Mucosa of descending colon (tissue), 3 donors: ENCODE measurements around the gene LRBA. TPM values are rescaled to one million over a fixed set of nuclear protein-coding genes. Genes with fewer than 3 reads are reported as not detected.

ENCODE experiments used
- ATAC-seq: fragments of 200-7000 bp; cut with Tn5 transposase; one replicate; pipeline ENCODE4 v1.9.1; 2020; ENCODE audit warnings: mild to moderate bottlenecking, moderate library complexity
- DNase-seq, 3 donors: peaks; one replicate each; pipeline ENCODE4 v3.0.0-alpha.2; 2020
- H3K36me3 ChIP-seq: fragments of 200-600 bp; one replicate; pipeline ENCODE4 v1.8.0; 2021; ENCODE audit warnings: low read depth, mild to moderate bottlenecking
- H3K4me1 ChIP-seq: fragments of 200-600 bp; one replicate; pipeline ENCODE4 v1.8.0; 2021; ENCODE audit warnings: low read depth, mild to moderate bottlenecking
- H3K4me3 ChIP-seq: fragments of 200-600 bp; one replicate; pipeline ENCODE4 v1.8.0; 2021; ENCODE audit warnings: mild to moderate bottlenecking
- H3K9me3 ChIP-seq: fragments of 200-600 bp; one replicate; pipeline ENCODE4 v1.8.0; 2021; ENCODE audit warnings: mild to moderate bottlenecking
- intact Hi-C, 2 donors: fragments of 100-400 bp; cut with DNase I in 1 of 2; cut with micrococcal nuclease in 1 of 2; formaldehyde crosslinking; loops; one replicate each; pipeline versions ENCODE4 v1.11.0 to v1.11.1; 2022; cut with DNase I, micrococcal nuclease
- total RNA-seq, 3 donors: library from RNA; stranded (reverse); fragmentation: NEBNext Ultra II Directional in 2 of 3; extraction: Animal tissue kit (Norgen Biotek cat#: 25700) in 2 of 3; gene quantifications; one replicate each; pipeline versions ENCODE4 v1.2.1 to v1.2.4, GENCODE V29; 2021 to 2023
- TF ChIP-seq, protein P1 (sequence below): fragments of 200-600 bp; IDR thresholded peaks from one replicate; pipeline ENCODE4 v1.8.0; 2022; ENCODE audit warnings: antibody characterized with exemption, mild to moderate bottlenecking
- donor health status: DM: no; HTN: no; CAD: no; lungs with moderate emphysema.
- donor health status: DM: no; HTN: no; CAD: no.
- donor health status: DM: no; HTN: yes; CAD: no.

LRBA gene
- total RNA-seq, 3 donors from 2014 or later: 69.8 to 98.4 (median 76.2) TPM

DNA sequence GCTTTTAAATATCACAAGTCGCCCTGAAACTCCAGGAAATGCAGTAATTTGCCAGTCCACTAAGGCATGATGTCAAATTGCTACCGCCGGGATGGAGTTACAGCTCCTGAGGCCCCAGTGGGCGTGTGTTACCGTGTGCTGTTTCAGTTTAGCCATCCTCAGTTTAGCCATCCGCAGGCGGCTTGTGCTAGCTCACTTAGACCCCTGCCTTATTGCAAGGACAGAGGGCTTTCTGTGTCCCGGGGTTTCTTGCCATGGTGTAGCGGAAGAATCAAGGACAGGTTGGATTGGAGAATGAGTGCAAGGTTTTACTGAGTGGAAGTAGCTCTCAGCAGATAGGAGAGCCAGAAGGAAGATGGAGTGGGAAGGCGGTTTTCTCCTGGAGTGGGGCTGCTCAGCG, 33.8 kb upstream of the LRBA start:
- no peak for DNase-seq
- no peak for ATAC-seq

DNA sequence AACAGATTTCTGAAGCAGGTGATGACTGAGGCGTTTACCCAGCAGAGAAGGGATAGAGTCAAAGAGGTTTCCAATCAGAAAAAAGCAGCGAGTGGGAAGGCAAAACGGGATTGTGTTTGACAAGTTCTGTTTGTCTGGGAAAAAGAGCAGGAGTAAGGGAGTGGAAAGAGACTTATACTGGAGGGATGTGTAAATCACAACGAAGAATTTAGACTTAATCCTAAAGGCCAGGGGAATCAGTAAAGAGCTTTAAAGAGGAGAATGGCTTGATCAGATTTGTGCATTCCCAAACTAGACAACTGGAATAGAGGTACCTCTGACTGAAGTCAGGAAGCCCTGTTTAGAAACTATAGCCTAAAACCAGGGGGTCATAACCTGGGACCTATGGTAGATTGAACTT, 31.5 kb upstream of the LRBA start:
- DNase-seq (no peak), ATAC-seq (no peak)
- intact Hi-C loops: no loop called here
- H3K4me1 ChIP-seq: no peaks in the 10 kb centered on the region
- H3K9me3 ChIP-seq: no peaks in the 10 kb centered on the region
- H3K4me3 ChIP-seq: no peak overlapping the region
- H3K36me3 ChIP-seq: no peaks in the 10 kb centered on the region
- TF ChIP-seq, protein P1, sequence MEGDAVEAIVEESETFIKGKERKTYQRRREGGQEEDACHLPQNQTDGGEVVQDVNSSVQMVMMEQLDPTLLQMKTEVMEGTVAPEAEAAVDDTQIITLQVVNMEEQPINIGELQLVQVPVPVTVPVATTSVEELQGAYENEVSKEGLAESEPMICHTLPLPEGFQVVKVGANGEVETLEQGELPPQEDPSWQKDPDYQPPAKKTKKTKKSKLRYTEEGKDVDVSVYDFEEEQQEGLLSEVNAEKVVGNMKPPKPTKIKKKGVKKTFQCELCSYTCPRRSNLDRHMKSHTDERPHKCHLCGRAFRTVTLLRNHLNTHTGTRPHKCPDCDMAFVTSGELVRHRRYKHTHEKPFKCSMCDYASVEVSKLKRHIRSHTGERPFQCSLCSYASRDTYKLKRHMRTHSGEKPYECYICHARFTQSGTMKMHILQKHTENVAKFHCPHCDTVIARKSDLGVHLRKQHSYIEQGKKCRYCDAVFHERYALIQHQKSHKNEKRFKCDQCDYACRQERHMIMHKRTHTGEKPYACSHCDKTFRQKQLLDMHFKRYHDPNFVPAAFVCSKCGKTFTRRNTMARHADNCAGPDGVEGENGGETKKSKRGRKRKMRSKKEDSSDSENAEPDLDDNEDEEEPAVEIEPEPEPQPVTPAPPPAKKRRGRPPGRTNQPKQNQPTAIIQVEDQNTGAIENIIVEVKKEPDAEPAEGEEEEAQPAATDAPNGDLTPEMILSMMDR: no peak

More for the DNA sequence above, 33.8 kb upstream of the LRBA start:
- Histone ChIP-seq H3K4me3 (no peak overlapping the region), H3K4me1 (no peaks in the 10 kb centered on the region), H3K36me3 (no peaks in the 10 kb centered on the region), H3K9me3 (no peaks in the 10 kb centered on the region)
- TF ChIP-seq, protein P1: no peak
- intact Hi-C loops: no loop called here

DNA sequence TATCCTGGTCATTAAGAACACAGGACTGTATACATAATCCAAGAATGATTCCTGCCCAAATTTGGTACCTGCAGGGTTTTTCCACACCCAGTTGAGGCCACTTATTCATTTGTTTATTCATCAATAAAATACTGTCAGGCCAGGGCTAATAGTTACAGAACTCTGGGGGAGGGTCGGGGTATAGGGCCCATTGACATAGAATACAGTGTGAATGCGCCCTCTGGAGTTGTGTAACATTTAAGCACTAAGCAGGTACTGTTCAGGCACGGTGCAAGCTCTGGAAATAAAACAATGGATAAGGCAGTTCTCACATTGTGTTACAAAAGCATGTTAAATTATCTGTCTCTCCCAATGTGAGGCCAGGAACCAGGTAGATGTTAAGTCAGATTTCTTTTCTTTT, 30.8 kb upstream of the LRBA start:
- DNase-seq (peak in 1 of 3 donors; percentile 15), ATAC-seq (peak; percentile 64)
- intact Hi-C loops: no loop called here
- no peak overlapping the region for H3K4me3 ChIP-seq
- TF ChIP-seq, protein P1: no peak
- H3K36me3 ChIP-seq: no peaks in the 10 kb centered on the region
- H3K4me1 ChIP-seq: no peaks in the 10 kb centered on the region
- H3K9me3 ChIP-seq: no peaks in the 10 kb centered on the region

DNA sequence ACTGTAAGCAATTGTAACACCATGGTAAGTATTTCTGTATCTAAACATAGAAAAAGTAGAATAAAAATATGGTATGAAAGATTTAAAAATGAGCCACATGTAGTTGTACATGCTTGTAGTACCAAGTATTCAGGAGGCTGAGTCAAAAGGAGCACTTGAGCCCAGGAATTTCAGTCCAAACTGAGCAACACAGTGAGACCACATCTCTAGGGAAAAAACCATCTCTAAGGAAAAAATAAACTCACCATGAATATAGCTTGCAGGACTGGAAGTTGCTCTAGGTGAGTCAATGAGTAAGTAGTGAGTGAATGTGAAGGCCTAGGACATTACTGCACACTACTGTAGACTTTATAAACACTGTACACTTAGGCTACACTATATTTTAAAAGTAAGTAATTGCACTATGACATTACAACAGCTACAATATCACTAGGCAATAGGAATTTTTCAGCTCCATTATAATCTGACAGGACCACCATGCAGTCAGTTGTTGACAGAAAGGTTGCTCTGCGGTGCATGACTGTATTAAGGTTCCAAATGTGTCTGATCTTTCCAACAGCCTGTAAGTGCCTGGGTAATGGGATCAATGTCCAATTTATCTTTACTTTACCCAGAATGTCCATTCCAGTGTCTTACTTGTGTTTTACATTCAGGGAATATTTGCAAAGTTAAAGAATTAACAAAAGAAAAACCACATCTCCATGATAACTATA, 28.9 kb upstream of the LRBA start:
- Histone ChIP-seq H3K36me3 (no peaks in the 10 kb centered on the region), H3K9me3 (no peaks in the 10 kb centered on the region), H3K4me3 (no peak overlapping the region), H3K4me1 (no peaks in the 10 kb centered on the region)
- DNase-seq (no peak), ATAC-seq (no peak)
- TF ChIP-seq, protein P1: no peak
- intact Hi-C loops: no loop called here

DNA sequence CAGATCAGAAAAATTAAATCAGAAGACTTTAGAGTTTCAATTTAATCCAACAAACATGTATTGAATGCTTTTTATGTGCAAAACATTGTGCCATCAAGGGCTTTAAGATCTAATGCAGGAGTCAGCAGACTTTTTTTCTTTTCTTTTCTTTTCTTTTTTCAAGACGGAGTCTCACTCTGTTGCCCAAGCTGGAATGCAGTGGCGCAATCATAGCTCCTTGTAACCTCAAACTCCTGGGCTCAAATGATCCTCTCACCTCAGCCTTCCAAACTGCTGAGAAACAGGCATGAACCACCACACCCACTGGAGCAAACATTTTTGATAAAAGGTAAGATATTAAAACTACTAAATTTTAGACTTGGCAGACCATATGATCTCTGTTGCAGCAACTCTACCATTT, 24.6 kb upstream of the LRBA start:
- Histone ChIP-seq H3K4me1 (peaks cover 4% of the 10 kb centered on the region), H3K9me3 (no peaks in the 10 kb centered on the region), H3K4me3 (no peak overlapping the region), H3K36me3 (no peaks in the 10 kb centered on the region)
- TF ChIP-seq, protein P1: no peak
- no peak for ATAC-seq
- intact Hi-C loops: no loop called here
- no peak for DNase-seq
